Upper lobe of left lung (tissue), 6 donors: ENCODE results near the gene TMEM256. TPM values are rescaled to one million over a fixed set of nuclear protein-coding genes. Genes with fewer than 3 reads are reported as not detected.

Source experiments
- ATAC-seq, 2 donors: fragments of 200-7000 bp; cut with Tn5 transposase; one replicate each; pipeline ENCODE4 v1.9.1; 2022; ENCODE audit warnings: mild to moderate bottlenecking in 2 of 2, moderate library complexity in 2 of 2; ENCODE audit not compliant: low FRiP score in 2 of 2
- DNase-seq, 2 donors: peaks; one replicate each; pipeline ENCODE4 v3.0.0-alpha.2; 2019 to 2020
- H3K27ac ChIP-seq, 4 donors: fragments of 200-600 bp; sonication (generic); one replicate each; pipeline ENCODE4 v1.5.1; 2016 to 2019
- H3K27me3 ChIP-seq, 4 donors: fragments of 200-600 bp; sonication (generic); one replicate each; pipeline ENCODE4 v1.5.1; 2017 to 2019
- H3K36me3 ChIP-seq, 4 donors: fragments of 200-600 bp; sonication (generic); one replicate each; pipeline ENCODE4 v1.5.1; 2016 to 2019
- H3K4me1 ChIP-seq, 4 donors: fragments of 200-600 bp; sonication (generic); one replicate each; pipeline ENCODE4 v1.5.1; 2018 to 2019
- H3K4me3 ChIP-seq, 4 donors: fragments of 200-600 bp; sonication (generic); one replicate each; pipeline ENCODE4 v1.5.1; 2017 to 2019; ENCODE audit warnings: mild to moderate bottlenecking in 2 of 4, moderate library complexity in 1 of 4
- H3K9me3 ChIP-seq, 4 donors: fragments of 200-600 bp; sonication (generic); one replicate each; pipeline ENCODE4 v1.5.1; 2018 to 2019
- CTCF ChIP-seq, 6 experiments: fragments of 450-650 bp in 4 of 6; fragments of 200-600 bp in 2 of 6; sonication (generic) in 2 of 6; IDR thresholded peaks; one replicate each; pipeline ENCODE4 v1.5.1; 2016 to 2019; ENCODE audit warnings: antibody characterized with exemption in 6 of 6
- EP300 ChIP-seq, 4 donors: sonication (generic); formaldehyde crosslinking; IDR thresholded peaks; one replicate each; pipeline ENCODE4 v1.5.1; 2017; ENCODE audit warnings: antibody characterized with exemption in 4 of 4, control low read depth in 2 of 4
- POLR2A ChIP-seq, 4 donors: fragments of 450-650 bp; IDR thresholded peaks; one replicate each; pipeline ENCODE4 v1.5.1; 2016 to 2017; ENCODE audit warnings: antibody characterized with exemption in 4 of 4, mild to moderate bottlenecking in 2 of 4
- POLR2AphosphoS5 ChIP-seq, 2 donors: sonication (generic); formaldehyde crosslinking; IDR thresholded peaks; one replicate each; pipeline ENCODE4 v1.5.1; 2017; ENCODE audit warnings: antibody characterized with exemption in 2 of 2
- WGBS, 2 donors: methylation state at CpG; one replicate each; pipeline ENCODE4 v1.1.5; 2017 to 2018; 5-methylcytosine and 5-hydroxymethylcytosine counted together
- total RNA-seq, 6 donors: library from RNA; depleted of rRNA in 4 of 6; stranded (reverse); fragments of >200 nt in 4 of 6; gene quantifications; one replicate each; pipeline versions ENCODE4 v1.1.0 to v1.2.1, GENCODE V29; 2016 to 2021
- donor health status: DM: no; HTN: no; CAD: no; lungs with moderate emphysema.
- donor health status: DM: no; HTN: yes; CAD: no; lungs with severe emphysema.

Gene TMEM256
- total RNA-seq, 6 donors from 2014 or later = 21.6 to 65.0 (median 52.6) TPM

- H3K9me3 ChIP-seq = no peaks in the 10 kb centered on the region
- 29 to 37% methylated on average over 37 of the region's 65 CpGs for WGBS, 2 donors
- peak overlapping the region; percentile 25 to 50 (median 40) for H3K4me3 ChIP-seq
- H3K27ac ChIP-seq = peak overlapping the region in 3 of 4 donors; percentile 25 to 63 (median 34)
- peaks cover 0 to 30% (median 12%) of the 10 kb centered on the region in 4 donors for H3K36me3 ChIP-seq
- H3K27me3 ChIP-seq = peaks cover 0 to 2% (median 0%) of the 10 kb centered on the region in 4 donors
- ATAC-seq (peak in 1 of 2 donors; percentile 81), DNase-seq (peak in 1 of 2 donors; percentile 92)
- peaks cover 23 to 33% (median 28%) of the 10 kb centered on the region in 4 donors for H3K4me1 ChIP-seq
- no peak for TF ChIP-seq POLR2AphosphoS5 (IDR thresholded peaks at IDR 0.05)
- TF ChIP-seq EP300 (IDR thresholded peaks at IDR 0.05) = no peak
- no peak for TF ChIP-seq POLR2A (IDR thresholded peaks at IDR 0.05)
Observed at GRCh38 chr17:7383742-7384488, 20.0 kb downstream of the TMEM256 start.

GRCh38 chr17:7383371-7383741 lies 20.5 kb downstream of the TMEM256 start:
- H3K4me3 ChIP-seq = peak overlapping the region in 3 of 4 donors; percentile 35 to 50 (median 46)
- ATAC-seq = peak in 1 of 2 donors; percentile 2
- peaks cover 0 to 24% (median 8%) of the 10 kb centered on the region in 4 donors for H3K36me3 ChIP-seq
- 83 to 90% methylated on average over 8 to 10 of the region's 11 CpGs for WGBS, 2 donors
- peak in 1 of 2 donors; percentile 51 for DNase-seq
- peak overlapping the region in 1 of 4 donors; percentile 25 for H3K27ac ChIP-seq
- TF ChIP-seq CTCF (IDR thresholded peaks at IDR 0.05) (no peak), EP300 (IDR thresholded peaks at IDR 0.05) (no peak), POLR2AphosphoS5 (IDR thresholded peaks at IDR 0.05) (no peak)
- no peaks in the 10 kb centered on the region for H3K9me3 ChIP-seq
- H3K27me3 ChIP-seq = peaks cover 0 to 2% (median 0%) of the 10 kb centered on the region in 4 donors
- peaks cover 23 to 33% (median 28%) of the 10 kb centered on the region in 4 donors for H3K4me1 ChIP-seq

- 88 to 95% methylated on average over 10 of the region's 10 CpGs for whole genome bisulfite sequencing, 2 donors
- DNase-seq = peak in 1 of 2 donors; percentile 52
- no peak for ATAC-seq
- Histone ChIP-seq H3K9me3 (no peaks in the 10 kb centered on the region), H3K4me1 (peaks cover 23 to 33% (median 28%) of the 10 kb centered on the region in 4 donors), H3K27me3 (peaks cover 0 to 2% (median 0%) of the 10 kb centered on the region in 4 donors), H3K27ac (no peak overlapping the region), H3K36me3 (peaks cover 0 to 20% (median 5%) of the 10 kb centered on the region in 4 donors), H3K4me3 (no peak overlapping the region)
- no peak for TF ChIP-seq CTCF (IDR thresholded peaks at IDR 0.05)
- no peak for TF ChIP-seq EP300 (IDR thresholded peaks at IDR 0.05)
- TF ChIP-seq POLR2A (IDR thresholded peaks at IDR 0.05) = no peak
- no peak for TF ChIP-seq POLR2AphosphoS5 (IDR thresholded peaks at IDR 0.05)
Observed at GRCh38 chr17:7382901-7383300, 21.0 kb downstream of the TMEM256 start.

- ATAC-seq (peak; percentile 58 to 65), DNase-seq (peak; percentile 81 to 94)
- H3K27me3 ChIP-seq = peaks cover 0 to 2% (median 0%) of the 10 kb centered on the region in 4 donors
- H3K27ac ChIP-seq = peak within 1 kb of the TSS; percentile 54 to 84 (median 72)
- H3K4me3 ChIP-seq = peak within 1 kb of the TSS; percentile 31 to 60 (median 54)
- TF ChIP-seq POLR2AphosphoS5 (IDR thresholded peaks at IDR 0.05) (peak; percentile 24 to 80), POLR2A (IDR thresholded peaks at IDR 0.05) (peak in 3 of 4 donors; percentile 35 to 70 (median 50)), CTCF (IDR thresholded peaks at IDR 0.05) (no peak)
- 2 to 6% methylated on average over 33 to 41 of the region's 52 CpGs for WGBS, 2 donors
- no peaks in the 10 kb centered on the region for H3K9me3 ChIP-seq
- H3K36me3 ChIP-seq = peaks cover 0 to 6% (median 0%) of the 10 kb centered on the region in 4 donors
- H3K4me1 ChIP-seq = peaks cover 23 to 33% (median 28%) of the 10 kb centered on the region in 4 donors
Observed at GRCh38 chr17:7380855-7381683, 22.8 kb downstream of the TMEM256 start, which contains the start of gene TNK1. TSS of gene TNK1 (plus strand) at chr17:7381089. CDS start at chr17:7382927, 1,838 bp downstream.
